ENCODE data around the gene ADNP2.
"Not testable (repeated sequence)": the region's sequence is repeated elsewhere in the genome, so short reads cannot be mapped to it uniquely, and the experiment has no call there.

The ADNP2 gene

DNA sequence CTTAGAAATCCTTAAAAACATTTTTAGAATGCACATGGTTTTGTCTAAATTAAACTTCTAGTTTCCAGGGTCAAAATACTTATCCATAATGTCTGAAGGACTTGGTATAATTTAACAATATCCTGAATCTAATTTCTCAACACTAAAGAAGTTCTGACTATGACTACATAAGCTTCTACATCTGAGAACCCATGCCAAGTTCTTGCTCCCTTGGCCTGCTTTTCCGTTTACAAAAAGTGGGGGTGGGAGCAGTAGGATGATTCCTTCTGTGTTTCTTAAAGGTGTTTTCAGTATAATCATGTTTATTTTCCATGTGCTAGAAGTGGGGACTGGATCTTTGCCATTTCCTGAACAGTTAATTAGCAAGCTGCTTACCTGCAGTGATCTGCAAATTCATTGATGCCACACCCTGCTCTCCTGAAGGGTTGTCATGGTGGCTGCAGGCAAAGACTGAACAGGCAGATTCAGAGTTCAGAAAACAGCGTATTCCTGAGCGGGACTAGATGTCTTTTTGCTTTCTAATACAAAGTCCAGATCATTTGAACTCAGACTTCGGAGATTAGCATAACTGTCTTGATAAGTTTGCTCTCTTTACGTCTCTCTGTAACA, 36.2 kb downstream of the ADNP2 start:
- no peak for DNase-seq (ENCODE audit: low read depth in 2 of 2)

GRCh38 chr18:80147037-80147417, 38.0 kb downstream of the ADNP2 start:
- no peak for DNase-seq (ENCODE audit: low read depth in 2 of 2)

- DNase-seq (ENCODE audit: low read depth in 2 of 2): peak; percentile 61 to 65
Observed at GRCh38 chr18:80147418-80148325, 38.6 kb downstream of the ADNP2 start.

DNA sequence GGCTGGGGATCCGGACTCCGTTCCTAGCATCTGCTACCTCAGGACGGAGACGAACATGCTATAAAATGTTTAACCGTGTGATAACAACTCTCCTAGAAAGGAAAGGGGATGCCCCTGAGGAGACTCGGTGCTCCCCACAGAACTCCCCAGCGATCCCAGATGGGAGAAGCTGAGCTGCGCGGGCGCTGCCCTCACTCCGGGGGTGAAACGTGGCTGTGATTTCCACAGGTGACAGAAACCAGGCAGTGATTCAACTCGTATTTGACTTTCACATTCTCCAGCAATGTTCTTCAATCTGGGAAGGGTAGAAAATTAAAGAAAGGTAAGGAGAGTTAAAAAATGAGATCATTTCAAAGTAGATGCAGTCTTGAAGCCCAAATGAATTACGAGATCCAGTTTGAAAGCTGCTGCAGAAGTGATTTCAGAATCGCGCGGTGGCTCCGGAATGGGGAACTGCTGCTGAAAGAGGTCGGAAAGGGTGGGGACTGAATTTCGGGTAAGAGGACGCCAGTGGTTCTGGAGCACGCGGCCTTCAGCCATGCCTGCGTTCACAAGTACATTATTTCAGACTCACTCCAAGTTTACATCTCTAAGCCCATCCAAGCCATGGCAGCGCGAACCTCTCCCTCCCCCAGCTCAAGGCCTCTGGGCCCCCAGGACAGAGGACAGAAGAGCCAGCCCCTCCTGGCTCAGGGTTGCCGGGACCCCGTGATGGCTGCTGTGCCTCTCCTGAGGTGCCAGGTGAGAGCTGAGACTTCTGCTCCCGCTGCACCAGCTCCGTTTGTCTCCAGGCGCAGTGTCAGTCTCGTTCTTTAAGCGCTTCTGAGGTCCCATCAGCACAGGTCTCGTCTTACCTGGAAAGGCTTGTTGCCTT, 39.5 kb downstream of the ADNP2 start:
- DNase-seq (ENCODE audit: low read depth in 2 of 2): no peak

GRCh38 chr18:80149667-80150066, 40.6 kb downstream of the ADNP2 start:
- no peak for DNase-seq (ENCODE audit: low read depth in 2 of 2)

GRCh38 chr18:80154293-80154692, 45.2 kb downstream of the ADNP2 start:
- DNase-seq (ENCODE audit: low read depth in 2 of 2): peak in 1 of 2 donors; percentile 35

DNA sequence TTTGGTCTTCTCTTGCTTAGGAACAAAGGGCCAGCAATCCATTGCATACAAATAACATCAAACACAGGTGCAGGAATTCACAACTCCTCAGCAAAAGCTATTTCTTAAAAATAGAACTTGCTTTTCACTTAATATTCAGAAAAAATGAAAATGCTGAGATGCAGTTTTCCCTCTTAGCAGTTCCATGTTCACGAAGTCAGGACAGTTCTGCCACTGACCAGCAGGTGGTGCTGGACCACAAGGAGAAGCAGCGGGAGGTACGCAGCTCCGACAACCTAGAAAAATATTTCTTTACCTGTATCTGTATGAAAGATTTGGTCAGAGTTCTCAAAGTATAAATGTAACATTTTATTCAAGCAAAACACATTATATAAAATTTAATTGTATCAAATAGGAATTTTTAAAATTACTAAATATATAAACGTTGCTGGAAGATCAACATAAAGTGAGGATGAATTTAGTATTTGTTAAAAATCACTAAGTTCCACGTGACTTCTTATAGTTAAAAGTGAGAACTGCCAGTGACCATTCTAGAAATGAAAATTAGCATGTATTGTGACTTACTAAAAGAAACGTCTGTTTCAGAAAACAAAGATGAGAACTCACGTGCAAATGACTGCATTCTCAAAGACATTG, 48.8 kb downstream of the ADNP2 start:
- peak; percentile 40 to 48 for DNase-seq (ENCODE audit: low read depth in 2 of 2)

- DNase-seq (ENCODE audit: low read depth in 2 of 2): no peak
Observed at GRCh38 chr18:80158365-80158764, 49.3 kb downstream of the ADNP2 start.

DNA sequence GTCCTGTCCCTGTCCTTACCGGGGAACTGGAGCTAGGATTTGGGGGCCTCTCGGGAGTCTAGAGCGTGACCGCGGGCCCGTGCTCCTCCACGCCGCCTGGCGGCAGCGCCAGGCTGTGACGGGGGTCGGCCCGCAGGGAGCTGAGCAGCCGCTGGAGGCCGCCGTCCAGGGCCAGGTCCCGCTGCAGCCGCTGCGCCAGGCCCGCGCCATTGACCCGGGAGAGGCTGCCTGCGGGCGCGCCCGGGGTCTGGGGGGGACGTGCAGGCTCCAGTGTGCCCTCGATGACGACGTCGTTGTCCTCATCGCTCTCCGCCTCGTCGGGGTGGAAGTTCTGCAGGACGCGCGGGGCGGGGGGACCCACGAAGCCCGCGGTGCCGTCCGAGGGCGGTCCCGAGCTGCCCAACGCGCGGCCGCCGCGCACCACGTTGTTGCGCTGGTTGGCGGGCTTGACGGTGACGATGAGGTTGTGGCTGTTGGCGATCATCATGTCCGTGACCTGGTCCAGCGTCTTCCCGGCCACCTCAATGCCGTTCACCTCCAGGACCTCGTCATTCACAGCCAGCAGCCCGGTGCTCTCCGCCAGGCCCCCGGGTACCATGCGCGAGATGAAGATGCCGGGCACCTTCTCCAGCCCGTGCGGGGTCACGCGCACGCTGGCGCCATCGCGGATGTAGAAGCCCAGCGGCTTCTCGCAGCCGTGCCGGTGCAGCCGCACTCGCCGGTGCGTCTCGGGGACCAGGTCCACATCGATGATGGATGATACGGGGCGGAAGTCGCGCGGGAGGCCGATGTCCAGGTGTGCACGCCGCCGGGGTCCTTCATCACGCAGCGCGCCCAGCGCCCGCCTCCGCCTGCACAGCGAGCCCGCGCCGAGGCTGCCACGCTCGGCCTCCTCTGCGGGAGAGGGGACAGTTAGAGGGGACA, 50.9 kb downstream of the ADNP2 start:
- DNase-seq (ENCODE audit: low read depth in 2 of 2): peak in 1 of 2 donors; percentile 30

DNA sequence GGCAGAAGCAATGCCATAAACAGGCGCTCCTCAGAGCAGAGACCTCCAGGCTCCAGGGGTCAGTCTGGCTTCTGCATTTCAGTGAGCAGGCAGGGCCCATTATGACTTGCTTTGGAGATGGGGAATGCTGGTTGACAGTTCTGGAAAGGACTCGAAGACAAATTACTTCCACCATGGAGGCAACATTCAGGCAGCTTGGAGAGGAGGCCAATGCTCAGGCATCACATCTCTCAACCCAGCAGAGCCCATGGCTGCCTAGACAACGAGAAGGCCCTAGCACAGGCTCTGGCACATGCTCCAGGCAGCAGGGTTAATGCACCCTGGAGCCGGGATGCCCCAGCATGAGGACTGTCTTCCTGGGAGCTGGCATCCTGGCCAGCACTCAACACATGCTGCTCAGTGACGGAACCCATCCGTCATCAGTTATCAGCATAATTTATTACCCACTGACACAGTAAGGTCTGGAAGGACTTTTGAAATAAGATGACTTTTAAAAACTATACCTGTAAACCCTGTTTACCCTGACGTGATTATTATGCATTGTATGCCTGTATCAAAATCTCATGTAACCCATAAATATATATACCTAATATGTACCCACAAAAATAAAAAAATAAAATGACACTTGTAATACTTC, 52.8 kb downstream of the ADNP2 start:
- DNase-seq (ENCODE audit: low read depth in 2 of 2): no peak

GRCh38 chr18:80163183-80163582, 54.1 kb downstream of the ADNP2 start:
- DNase-seq (ENCODE audit: low read depth in 2 of 2): no peak

DNA sequence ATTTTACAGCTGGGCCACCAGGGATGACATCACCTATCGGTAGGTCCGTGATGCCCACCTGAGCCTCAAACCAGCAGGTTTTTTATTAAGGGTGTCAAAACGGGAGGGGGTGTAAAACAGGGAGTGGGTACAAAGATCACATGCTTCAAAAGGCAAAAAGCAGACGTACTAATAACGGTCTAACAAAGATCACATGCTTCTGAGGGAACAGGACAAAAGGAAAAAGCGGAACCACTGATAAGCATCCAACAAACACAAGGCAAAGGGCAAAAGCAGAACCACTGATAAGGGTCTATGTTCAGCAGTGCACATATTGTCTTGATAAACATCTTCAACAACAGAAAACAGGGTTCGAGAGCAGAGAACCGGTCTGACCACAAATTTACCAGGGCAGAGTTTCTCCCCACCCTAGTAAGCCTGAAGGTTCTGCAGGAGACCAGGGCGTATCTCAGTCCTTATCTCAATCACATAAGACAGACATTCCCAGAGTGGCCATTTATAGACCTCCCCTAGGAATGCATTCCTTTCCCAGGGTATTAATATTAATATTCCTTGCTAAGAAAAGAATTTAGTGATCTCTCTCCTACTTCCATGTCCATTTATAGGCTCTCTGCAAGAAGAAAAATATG, 55.8 kb downstream of the ADNP2 start:
- not testable (repeated sequence) for DNase-seq (ENCODE audit: low read depth in 2 of 2)

DNA sequence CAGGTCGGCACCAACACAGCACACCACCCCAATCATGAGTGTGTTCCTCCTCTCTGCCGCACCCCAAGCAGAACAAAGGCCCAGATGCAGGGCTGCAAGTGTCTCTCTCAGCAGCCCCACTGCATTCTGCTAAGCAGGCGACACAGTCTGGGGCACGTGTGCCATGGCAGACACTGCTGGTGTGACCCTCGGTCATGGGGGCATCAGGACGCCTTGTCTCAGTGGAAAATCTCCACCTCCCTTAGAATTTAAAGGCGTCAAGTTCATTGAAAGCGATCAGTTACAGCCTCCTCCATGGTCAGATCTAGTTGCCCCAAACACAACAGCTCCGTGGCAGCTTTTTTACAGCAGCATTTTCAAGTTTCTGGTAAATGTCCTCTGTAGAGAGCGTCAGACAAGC, 57.2 kb downstream of the ADNP2 start:
- no peak for DNase-seq (ENCODE audit: low read depth in 2 of 2)

DNA sequence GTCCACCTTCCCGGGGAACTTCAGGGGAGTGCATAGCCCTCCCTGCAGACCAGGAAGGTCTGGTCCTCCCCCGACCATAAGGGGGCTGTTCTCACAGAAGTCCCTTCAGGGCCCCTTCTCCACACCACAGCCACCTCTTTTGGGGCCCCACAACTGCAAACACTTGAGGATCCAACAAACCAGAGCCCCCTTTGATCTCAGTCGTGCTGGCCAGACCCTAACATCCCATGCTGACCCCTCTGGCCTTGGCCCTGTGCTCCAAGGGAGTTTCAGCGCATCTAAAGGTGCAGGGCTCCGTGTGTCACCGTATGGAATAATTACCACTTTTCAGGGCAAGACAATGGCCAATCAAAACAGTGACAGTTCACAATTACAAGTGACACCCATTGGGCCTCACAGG, 57.7 kb downstream of the ADNP2 start:
- no peak for DNase-seq (ENCODE audit: low read depth in 2 of 2)

DNA sequence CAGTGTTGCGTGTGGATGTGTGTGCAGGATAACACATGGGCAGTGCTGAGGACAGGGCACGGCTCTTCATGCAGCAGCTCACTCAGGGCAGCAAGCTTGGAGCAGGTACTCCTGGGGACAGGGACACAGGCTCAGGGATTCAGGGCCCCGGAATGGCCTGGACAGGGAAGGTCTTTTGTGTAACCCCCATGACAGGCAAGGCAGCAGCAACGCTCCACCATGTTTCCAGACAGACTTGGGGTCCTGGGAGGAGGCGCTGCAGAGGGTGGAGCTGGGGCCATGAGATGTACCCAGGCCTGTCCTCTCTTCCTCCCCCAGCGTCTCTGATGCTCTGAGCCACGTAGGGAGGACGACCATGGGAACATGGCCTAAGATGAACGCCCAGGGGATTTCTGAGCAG, 58.3 kb downstream of the ADNP2 start:
- DNase-seq (ENCODE audit: low read depth in 2 of 2): no peak

DNA sequence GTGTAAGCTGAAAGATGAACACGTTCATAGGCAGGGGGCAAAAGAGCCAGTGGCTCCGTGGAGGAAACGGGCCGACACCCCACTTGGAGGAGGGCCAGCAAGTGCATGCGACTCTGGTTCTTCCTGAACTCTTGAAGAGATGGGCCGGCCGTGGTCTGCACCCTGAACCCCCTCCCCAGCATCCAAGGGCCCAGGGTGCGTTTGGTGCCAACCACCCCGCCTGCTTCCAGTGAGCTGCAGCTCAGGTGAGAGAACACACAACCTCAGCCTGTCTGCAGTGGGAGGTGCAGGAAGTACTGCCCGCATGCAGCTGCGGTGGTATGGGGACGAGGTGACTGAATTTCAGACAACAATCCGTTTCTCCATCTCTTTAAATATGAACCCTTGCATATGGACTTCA, 58.9 kb downstream of the ADNP2 start:
- no peak for DNase-seq (ENCODE audit: low read depth in 2 of 2)

GRCh38 chr18:80168346-80168745, 59.3 kb downstream of the ADNP2 start:
- DNase-seq (ENCODE audit: low read depth in 2 of 2): no peak

DNA sequence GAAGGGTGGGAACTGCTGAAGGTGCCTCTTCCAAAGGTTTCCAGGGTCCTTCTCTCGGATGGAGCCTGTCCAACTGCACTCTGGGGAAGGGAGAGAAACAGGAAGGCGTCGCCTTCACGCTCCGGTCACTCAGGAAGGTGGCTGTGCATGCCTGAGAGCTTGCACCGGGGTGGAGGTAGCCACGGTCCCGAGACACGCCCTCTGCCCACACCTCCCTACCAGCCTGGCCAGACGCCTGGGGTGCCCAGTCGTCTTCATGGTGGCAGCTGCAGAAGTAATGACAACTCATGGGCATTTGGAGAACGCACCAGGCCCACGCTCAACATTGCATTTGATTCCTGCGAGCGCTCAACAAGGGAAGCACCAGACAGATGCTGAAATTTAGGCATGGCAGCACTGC, 59.9 kb downstream of the ADNP2 start:
- no peak for DNase-seq (ENCODE audit: low read depth in 2 of 2)

DNA sequence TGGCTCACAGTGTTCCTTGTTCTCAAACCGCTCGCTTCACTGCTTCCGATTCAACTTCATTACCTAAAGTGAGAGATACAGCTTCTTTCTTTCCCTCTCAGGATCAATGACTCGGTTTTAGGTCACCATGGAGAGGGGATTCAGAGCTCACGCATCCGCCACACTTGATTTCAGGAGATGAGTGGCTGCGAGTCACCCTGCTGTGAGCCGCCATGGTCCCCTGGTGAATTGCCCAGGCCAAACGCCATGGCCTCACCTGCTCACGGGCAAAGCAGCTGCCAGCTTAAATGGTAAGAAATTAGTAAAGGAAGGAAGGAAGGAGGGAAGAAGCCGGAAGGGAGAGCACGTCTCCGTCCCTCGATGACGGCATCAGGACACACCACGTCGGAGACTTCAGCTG, 60.5 kb downstream of the ADNP2 start:
- DNase-seq (ENCODE audit: low read depth in 2 of 2): no peak
